Right lobe of liver (tissue), 6 donors: ENCODE measurements around the gene PLXNB2. TPM values are rescaled to one million over a fixed set of nuclear protein-coding genes. Genes with fewer than 3 reads are reported as not detected.

Source experiments
- ATAC-seq, 4 donors: fragments of 200-7000 bp; cut with Tn5 transposase; one replicate each; pipeline ENCODE4 v1.9.1; 2020; ENCODE audit warnings: mild to moderate bottlenecking in 4 of 4, moderate library complexity in 4 of 4
- DNase-seq, 3 donors: peaks; one replicate each; pipeline ENCODE4 v3.0.0-alpha.2; 2020
- H3K27ac ChIP-seq, 3 donors: fragments of 200-600 bp; one replicate each; pipeline ENCODE4 v1.8.0; 2022
- H3K27me3 ChIP-seq, 2 donors: fragments of 200-600 bp; one replicate each; pipeline ENCODE4 v1.8.0; 2022
- H3K36me3 ChIP-seq, 4 donors: fragments of 200-600 bp; sonication (generic) in 1 of 4; one replicate each; pipeline versions ENCODE4 v1.5.1 to v1.8.0; 2017 to 2022; ENCODE audit warnings: control low read depth in 1 of 4
- H3K4me1 ChIP-seq, 4 donors: fragments of 200-600 bp; sonication (generic) in 1 of 4; one replicate each; pipeline versions ENCODE4 v1.5.1 to v1.8.0; 2017 to 2022; ENCODE audit warnings: control low read depth in 1 of 4
- H3K4me3 ChIP-seq, 3 donors: fragments of 200-600 bp; one replicate each; pipeline ENCODE4 v1.8.0; 2022
- H3K9me3 ChIP-seq, 4 donors: fragments of 200-600 bp; sonication (generic) in 1 of 4; one replicate each; pipeline versions ENCODE4 v1.5.1 to v1.8.0; 2017 to 2022; ENCODE audit warnings: control low read depth in 1 of 4
- POLR2A ChIP-seq: fragments of 450-650 bp; IDR thresholded peaks from one replicate; pipeline ENCODE4 v1.6.1; 2017; ENCODE audit warnings: antibody characterized with exemption, mild to moderate bottlenecking
- WGBS: methylation state at CpG from one replicate; pipeline ENCODE4 v1.1.6; 2018; ENCODE audit warnings: low coverage, low lambda C conversion rate; ENCODE audit not compliant: insufficient coverage; ENCODE audit errors: missing lambda C conversion rate; 5-methylcytosine and 5-hydroxymethylcytosine counted together
- intact Hi-C, 2 donors: fragments of 100-400 bp; cut with DNase I; formaldehyde crosslinking; loops; one replicate each; pipeline versions ENCODE4 v1.11.2 to v1.14.1; 2022
- total RNA-seq, 6 experiments: library from RNA; depleted of rRNA in 2 of 6; stranded (reverse); fragments of >200 nt in 2 of 6; fragmentation: NEBNext Ultra II Directional in 3 of 6; extraction: Animal tissue kit (Norgen Biotek cat#: 25700) in 3 of 6; gene quantifications; one replicate each; pipeline versions ENCODE4 v1.1.0 to v1.2.4, GENCODE V29; 2016 to 2023
- TF ChIP-seq, protein P1 (sequence below), 4 donors: fragments of 200-600 bp in 3 of 4; fragments of 450-650 bp in 1 of 4; IDR thresholded peaks; one replicate each; pipeline versions ENCODE4 v1.5.1 to v1.8.0; 2016 to 2022; ENCODE audit warnings: antibody characterized with exemption in 4 of 4, mild to moderate bottlenecking in 2 of 4
- donor health status: DM: no; HTN: yes; CAD: no.
- donor health status: DM: no; HTN: no; CAD: no.
- donor health status: DM: no; HTN: no; CAD: no.
- donor health status: DM: no; HTN: yes; CAD: no.
- donor health status: DM: no; HTN: yes; CAD: no.

Gene PLXNB2
- total RNA-seq, 6 experiments from 2014 or later: 154 to 181 (median 161) TPM

DNA sequence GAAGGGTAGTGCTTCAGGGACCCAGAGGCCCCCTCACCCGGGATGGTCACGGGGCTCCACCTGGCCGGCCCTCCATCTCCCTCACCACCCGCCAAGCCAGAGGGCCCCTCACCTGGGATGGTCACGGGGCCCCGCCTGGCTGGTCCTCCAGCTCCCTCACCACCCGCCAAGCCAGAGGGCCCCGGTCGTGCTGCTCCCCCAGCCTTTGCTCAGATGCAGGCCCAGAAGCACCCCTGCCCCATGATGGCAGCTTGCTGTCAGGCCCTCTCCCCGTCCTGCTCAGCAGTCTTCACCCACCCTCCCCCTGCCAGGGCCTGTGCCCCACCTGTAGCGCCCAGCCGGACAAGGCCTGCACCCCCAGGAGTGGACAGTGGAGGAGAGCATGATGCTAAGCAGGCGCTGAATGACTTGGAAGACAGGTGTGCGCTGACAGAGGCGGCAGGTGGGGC is 12.1 kb upstream of the PLXNB2 start:
- ATAC-seq (no peak), DNase-seq (peak in 1 of 3 donors; percentile 45)
- intact Hi-C loops: no loop called here
- no peaks in the 10 kb centered on the region for H3K36me3 ChIP-seq
- H3K4me1 ChIP-seq: peaks cover 0 to 5% (median 2%) of the 10 kb centered on the region in 4 donors
- no peaks in the 10 kb centered on the region for H3K27me3 ChIP-seq
- no peak for TF ChIP-seq POLR2A
- TF ChIP-seq, protein P1, sequence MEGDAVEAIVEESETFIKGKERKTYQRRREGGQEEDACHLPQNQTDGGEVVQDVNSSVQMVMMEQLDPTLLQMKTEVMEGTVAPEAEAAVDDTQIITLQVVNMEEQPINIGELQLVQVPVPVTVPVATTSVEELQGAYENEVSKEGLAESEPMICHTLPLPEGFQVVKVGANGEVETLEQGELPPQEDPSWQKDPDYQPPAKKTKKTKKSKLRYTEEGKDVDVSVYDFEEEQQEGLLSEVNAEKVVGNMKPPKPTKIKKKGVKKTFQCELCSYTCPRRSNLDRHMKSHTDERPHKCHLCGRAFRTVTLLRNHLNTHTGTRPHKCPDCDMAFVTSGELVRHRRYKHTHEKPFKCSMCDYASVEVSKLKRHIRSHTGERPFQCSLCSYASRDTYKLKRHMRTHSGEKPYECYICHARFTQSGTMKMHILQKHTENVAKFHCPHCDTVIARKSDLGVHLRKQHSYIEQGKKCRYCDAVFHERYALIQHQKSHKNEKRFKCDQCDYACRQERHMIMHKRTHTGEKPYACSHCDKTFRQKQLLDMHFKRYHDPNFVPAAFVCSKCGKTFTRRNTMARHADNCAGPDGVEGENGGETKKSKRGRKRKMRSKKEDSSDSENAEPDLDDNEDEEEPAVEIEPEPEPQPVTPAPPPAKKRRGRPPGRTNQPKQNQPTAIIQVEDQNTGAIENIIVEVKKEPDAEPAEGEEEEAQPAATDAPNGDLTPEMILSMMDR (IDR thresholded peaks at IDR 0.05): no peak
- no peaks in the 10 kb centered on the region for H3K9me3 ChIP-seq
- 100% methylated on average over 2 of the region's 15 CpGs for WGBS
- H3K27ac ChIP-seq: no peak overlapping the region
- H3K4me3 ChIP-seq: no peak overlapping the region

DNA sequence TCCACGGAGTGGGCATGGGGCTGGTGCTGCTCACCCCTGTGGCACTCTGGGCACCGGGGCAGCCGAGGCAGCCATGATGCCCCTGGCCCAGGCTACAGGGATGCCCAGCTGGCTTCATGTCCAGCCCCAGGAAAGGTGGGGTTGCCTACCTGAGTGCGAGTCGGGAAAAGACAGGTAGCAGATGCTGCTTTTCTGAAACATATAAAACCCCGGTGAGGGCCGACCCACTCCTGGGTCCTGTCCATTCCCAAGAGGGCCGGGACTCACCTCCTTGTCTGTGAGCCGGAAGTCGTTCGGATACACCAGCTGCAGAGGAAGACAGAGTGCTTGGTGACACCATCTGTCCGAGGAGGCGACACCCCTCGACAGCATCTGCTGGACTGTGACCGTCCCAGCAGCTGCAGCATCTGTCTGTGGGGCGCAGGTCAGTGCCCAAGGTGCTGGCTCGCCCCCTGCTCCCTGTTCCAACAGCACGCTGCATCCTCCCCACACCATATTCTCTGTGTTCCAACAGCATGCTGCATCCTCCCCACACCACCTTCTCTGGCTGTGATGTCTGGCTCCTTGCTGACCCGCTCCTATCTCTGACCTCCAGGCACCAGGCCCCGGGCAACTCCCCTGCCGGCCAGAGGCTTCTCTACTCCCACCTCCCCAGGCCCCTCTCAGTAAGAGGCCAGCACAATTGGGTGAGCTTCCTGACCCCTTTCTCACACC is 11.4 kb upstream of the PLXNB2 start:
- no peak overlapping the region for H3K4me3 ChIP-seq
- intact Hi-C loops: no loop called here
- H3K36me3 ChIP-seq: no peaks in the 10 kb centered on the region
- H3K9me3 ChIP-seq: no peaks in the 10 kb centered on the region
- ATAC-seq (no peak), DNase-seq (no peak)
- H3K4me1 ChIP-seq: peaks cover 0 to 5% (median 2%) of the 10 kb centered on the region in 4 donors
- no peaks in the 10 kb centered on the region for H3K27me3 ChIP-seq
- TF ChIP-seq, protein P1 (IDR thresholded peaks at IDR 0.05): no peak
- TF ChIP-seq POLR2A: no peak
- no peak overlapping the region for H3K27ac ChIP-seq
- 71% methylated on average over 3 of the region's 21 CpGs for WGBS

DNA sequence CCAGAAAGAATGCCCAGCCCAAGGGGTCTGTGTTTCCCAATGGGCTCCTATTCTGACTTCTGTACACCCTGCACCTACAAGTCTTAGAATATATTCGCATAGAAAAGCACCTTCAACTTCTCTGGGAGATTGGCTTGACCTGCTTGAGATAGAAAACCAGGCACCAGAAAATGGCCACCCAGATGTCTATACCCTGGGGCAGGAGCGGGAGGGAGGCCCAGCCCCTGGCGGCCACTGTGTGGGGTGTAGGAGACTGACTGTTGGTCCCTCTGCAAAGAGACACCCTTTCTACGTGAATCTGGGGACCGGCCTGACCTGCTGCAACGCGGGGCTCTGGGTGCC is 10.9 kb upstream of the PLXNB2 start:
- Histone ChIP-seq H3K4me3 (no peak overlapping the region), H3K36me3 (no peaks in the 10 kb centered on the region), H3K4me1 (peaks cover 0 to 5% (median 2%) of the 10 kb centered on the region in 4 donors), H3K9me3 (no peaks in the 10 kb centered on the region), H3K27me3 (no peaks in the 10 kb centered on the region), H3K27ac (no peak overlapping the region)
- DNase-seq: no peak
- intact Hi-C loops: no loop called here
- 100% methylated on average over 1 of the region's 7 CpGs for WGBS
- no peak for ATAC-seq
- TF ChIP-seq, protein P1 (IDR thresholded peaks at IDR 0.05): no peak
- TF ChIP-seq POLR2A: no peak

DNA sequence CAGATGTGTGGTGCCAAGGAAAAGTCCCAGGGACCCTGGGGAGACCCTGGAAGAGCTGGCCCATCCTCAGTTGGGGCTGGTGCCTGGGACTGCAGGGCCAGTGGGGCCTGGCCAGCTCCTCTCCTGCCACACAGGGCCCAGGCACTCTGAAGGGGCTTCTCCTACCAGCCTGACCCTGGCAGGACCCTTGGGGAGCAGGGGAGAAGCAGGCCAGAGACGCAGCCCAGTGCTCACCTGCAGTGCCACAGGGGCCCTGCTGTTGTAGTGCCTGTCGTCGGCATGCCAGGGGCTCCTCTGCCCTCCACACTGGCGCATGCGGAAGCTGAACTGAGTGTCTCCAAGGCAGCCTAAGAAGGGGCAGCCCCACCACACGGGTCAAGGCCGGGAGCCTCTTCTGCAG is 10.2 kb upstream of the PLXNB2 start:
- intact Hi-C loops: no loop called here
- no CpG with 5 or more reads among the region's 7 CpGs for WGBS
- Histone ChIP-seq H3K36me3 (no peaks in the 10 kb centered on the region), H3K4me1 (peaks cover 0 to 4% (median 2%) of the 10 kb centered on the region in 4 donors), H3K27me3 (no peaks in the 10 kb centered on the region), H3K9me3 (no peaks in the 10 kb centered on the region), H3K27ac (no peak overlapping the region), H3K4me3 (no peak overlapping the region)
- no peak for TF ChIP-seq POLR2A
- TF ChIP-seq, protein P1 (IDR thresholded peaks at IDR 0.05): no peak
- DNase-seq (peak in 1 of 3 donors; percentile 39), ATAC-seq (no peak)
